GM19023 (cell line): Measurements from ENCODE around the gene PKD1L1.

Experiments used
- ATAC-seq: cut with Tn5 transposase; IDR thresholded peaks from one replicate; pipeline ENCODE4 v1.9.1; 2021; ENCODE audit warnings: mild to moderate bottlenecking, moderate library complexity; ENCODE audit not compliant: unreplicated experiment

The PKD1L1 gene

GRCh38 chr7:47827351-47827756 is 120.9 kb downstream of the PKD1L1 start:
- ATAC-seq: no peak

GRCh38 chr7:47826754-47827153 is 121.5 kb downstream of the PKD1L1 start:
- ATAC-seq: no peak

- no peak for ATAC-seq
Observed at GRCh38 chr7:47819607-47819920, 128.7 kb downstream of the PKD1L1 start.

GRCh38 chr7:47818796-47819606 is 129.3 kb downstream of the PKD1L1 start:
- no peak for ATAC-seq

GRCh38 chr7:47817917-47818316 is 130.3 kb downstream of the PKD1L1 start:
- ATAC-seq: no peak

GRCh38 chr7:47816647-47817046 is 131.6 kb downstream of the PKD1L1 start:
- ATAC-seq: no peak

- no peak for ATAC-seq
Observed at GRCh38 chr7:47815867-47816266, 132.4 kb downstream of the PKD1L1 start.

GRCh38 chr7:47814905-47815613 is 133.2 kb downstream of the PKD1L1 start:
- no peak for ATAC-seq

- ATAC-seq: no peak
Observed at GRCh38 chr7:47813620-47814260, 134.5 kb downstream of the PKD1L1 start.

- ATAC-seq: no peak
Observed at GRCh38 chr7:47812429-47813136, 135.7 kb downstream of the PKD1L1 start.

GRCh38 chr7:47811632-47812380 is 136.5 kb downstream of the PKD1L1 start:
- no peak for ATAC-seq

GRCh38 chr7:47809387-47809786 is 138.9 kb downstream of the PKD1L1 start:
- no peak for ATAC-seq

GRCh38 chr7:47808321-47808720 is 139.9 kb downstream of the PKD1L1 start:
- no peak for ATAC-seq

- ATAC-seq: no peak
Observed at GRCh38 chr7:47807756-47808155, 140.5 kb downstream of the PKD1L1 start.

GRCh38 chr7:47807126-47807525 is 141.1 kb downstream of the PKD1L1 start:
- ATAC-seq: no peak

- ATAC-seq: no peak
Observed at GRCh38 chr7:47806701-47807103, 141.6 kb downstream of the PKD1L1 start.

- ATAC-seq: no peak
Observed at GRCh38 chr7:47804767-47805545, 143.3 kb downstream of the PKD1L1 start.

- no peak for ATAC-seq
Observed at GRCh38 chr7:47803846-47804245, 144.4 kb downstream of the PKD1L1 start.

- no peak for ATAC-seq
Observed at GRCh38 chr7:47803025-47803424, 145.2 kb downstream of the PKD1L1 start.

GRCh38 chr7:47801423-47801822 is 146.8 kb downstream of the PKD1L1 start:
- ATAC-seq: no peak
